ENCODE results near the gene TRANK1.

- TF ChIP-seq, protein P1, sequence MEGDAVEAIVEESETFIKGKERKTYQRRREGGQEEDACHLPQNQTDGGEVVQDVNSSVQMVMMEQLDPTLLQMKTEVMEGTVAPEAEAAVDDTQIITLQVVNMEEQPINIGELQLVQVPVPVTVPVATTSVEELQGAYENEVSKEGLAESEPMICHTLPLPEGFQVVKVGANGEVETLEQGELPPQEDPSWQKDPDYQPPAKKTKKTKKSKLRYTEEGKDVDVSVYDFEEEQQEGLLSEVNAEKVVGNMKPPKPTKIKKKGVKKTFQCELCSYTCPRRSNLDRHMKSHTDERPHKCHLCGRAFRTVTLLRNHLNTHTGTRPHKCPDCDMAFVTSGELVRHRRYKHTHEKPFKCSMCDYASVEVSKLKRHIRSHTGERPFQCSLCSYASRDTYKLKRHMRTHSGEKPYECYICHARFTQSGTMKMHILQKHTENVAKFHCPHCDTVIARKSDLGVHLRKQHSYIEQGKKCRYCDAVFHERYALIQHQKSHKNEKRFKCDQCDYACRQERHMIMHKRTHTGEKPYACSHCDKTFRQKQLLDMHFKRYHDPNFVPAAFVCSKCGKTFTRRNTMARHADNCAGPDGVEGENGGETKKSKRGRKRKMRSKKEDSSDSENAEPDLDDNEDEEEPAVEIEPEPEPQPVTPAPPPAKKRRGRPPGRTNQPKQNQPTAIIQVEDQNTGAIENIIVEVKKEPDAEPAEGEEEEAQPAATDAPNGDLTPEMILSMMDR (IDR thresholded peaks at IDR 0.05): no peak
- TF ChIP-seq POLR2A (IDR thresholded peaks at IDR 0.05): no peak
Observed at GRCh38 chr3:36919439-36920160, 25.3 kb downstream of the TRANK1 start.
